ES-I3 (cell line): ENCODE data around the gene ABCF1.
"Not testable (repeated sequence)": the region's sequence is repeated elsewhere in the genome, so short reads cannot be mapped to it uniquely, and the experiment has no call there.

ENCODE experiments used
- H3K36me3 ChIP-seq: 2 replicates; pipeline ENCODE4 v1.6.1; 2013; ENCODE audit warnings: mild to moderate bottlenecking, low read length, control low read depth, moderate library complexity; ENCODE audit not compliant: insufficient read depth
- H3K4me1 ChIP-seq: 2 replicates; pipeline ENCODE4 v1.6.1; 2013; ENCODE audit warnings: mild to moderate bottlenecking, control low read depth, low read length; ENCODE audit not compliant: insufficient read depth
- H3K9ac ChIP-seq: 2 replicates; pipeline ENCODE4 v1.6.1; 2013; ENCODE audit warnings: low read depth, mild to moderate bottlenecking, low read length, moderate library complexity
- H3K9me3 ChIP-seq: 2 replicates; pipeline ENCODE4 v1.6.1; 2013; ENCODE audit warnings: mild to moderate bottlenecking, low read length, moderate library complexity; ENCODE audit not compliant: control insufficient read depth, insufficient read depth

Gene ABCF1

DNA sequence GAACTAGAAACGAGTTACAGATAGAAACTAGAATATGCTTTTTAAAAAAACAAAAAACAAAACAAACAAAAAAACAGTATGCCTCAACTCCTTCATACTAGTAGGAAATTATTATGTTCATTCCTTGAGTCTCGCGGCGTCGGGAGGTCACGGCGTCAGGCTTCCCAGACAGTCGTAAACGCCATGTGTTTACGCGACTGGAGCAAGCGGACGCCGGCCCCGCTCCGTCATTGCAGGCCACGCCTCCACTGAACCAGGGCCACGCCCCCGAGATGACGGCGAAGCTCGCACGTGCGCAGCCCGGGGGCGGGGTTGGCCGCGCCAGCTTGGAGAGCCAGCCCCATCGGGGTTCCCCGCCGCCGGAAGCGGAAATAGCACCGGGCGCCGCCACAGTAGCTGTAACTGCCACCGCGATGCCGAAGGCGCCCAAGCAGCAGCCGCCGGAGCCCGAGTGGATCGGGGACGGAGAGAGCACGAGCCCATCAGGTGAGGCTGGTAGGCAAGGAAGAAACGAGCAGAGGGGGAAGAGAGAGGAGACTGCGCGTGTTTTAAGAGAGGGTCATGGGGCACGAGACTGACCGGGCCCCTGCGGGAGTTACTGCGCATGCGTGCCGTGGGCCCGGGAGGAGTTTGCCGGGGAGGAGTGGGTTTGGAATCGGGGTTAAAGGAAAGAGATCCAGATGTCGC, at the start of gene ABCF1:
TSS of gene ABCF1 (plus strand) at position 368 of the 687 bp plus-strand sequence. CDS start at position 414, 46 bp downstream.
- H3K9me3 ChIP-seq, result no peaks in the 10 kb centered on the region
- H3K4me1 ChIP-seq, result peaks cover 6% of the 10 kb centered on the region
- H3K36me3 ChIP-seq, result peaks cover 8% of the 10 kb centered on the region
- H3K9ac ChIP-seq, result peak within 1 kb of the TSS; percentile 89

- not testable (repeated sequence) for H3K9ac ChIP-seq, H3K9me3 ChIP-seq
These were observed 49.3 kb upstream of the ABCF1 start for GRCh38 chr6:30521952-30522351.

GRCh38 chr6:30526444-30526843, 44.8 kb upstream of the ABCF1 start:
- not testable (repeated sequence) for H3K36me3 ChIP-seq, H3K9me3 ChIP-seq, H3K4me1 ChIP-seq, H3K9ac ChIP-seq

More at GRCh38 chr6:30521952-30522351, 49.3 kb upstream of the ABCF1 start:
- H3K4me1 ChIP-seq, H3K36me3 ChIP-seq: not testable (repeated sequence)

DNA sequence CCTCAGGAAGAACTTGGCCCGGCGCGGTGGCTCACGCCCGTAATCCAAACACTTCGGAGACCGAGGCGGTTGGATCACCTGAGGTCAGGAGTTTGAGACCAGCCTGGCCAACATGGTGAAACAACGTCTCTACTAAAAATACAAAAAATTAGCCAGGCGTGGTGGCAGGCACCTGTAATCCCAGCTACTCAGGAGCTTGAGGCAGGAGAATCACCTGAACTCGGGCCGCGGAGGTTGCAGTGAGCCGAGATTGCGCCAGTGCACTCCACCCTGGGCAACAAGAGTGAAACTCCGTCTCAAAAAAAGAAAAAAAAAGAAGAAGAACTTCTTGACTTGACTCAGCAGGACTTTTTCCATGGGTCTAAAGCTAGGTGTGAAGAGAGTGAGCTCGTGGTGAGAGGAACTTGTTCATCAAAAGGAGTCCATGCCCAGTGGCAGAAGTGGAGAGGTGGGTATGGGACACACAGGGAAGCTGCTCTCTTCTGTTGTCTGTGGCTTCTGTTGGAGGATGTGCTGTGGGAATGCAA, 41.8 kb upstream of the ABCF1 start:
- not testable (repeated sequence) for H3K4me1 ChIP-seq, H3K9ac ChIP-seq, H3K9me3 ChIP-seq, H3K36me3 ChIP-seq

GRCh38 chr6:30530014-30530413, 41.2 kb upstream of the ABCF1 start:
- H3K4me1 ChIP-seq, result no peaks in the 10 kb centered on the region
- no peaks in the 10 kb centered on the region for H3K36me3 ChIP-seq
- H3K9me3 ChIP-seq, result no peaks in the 10 kb centered on the region
- no peak overlapping the region for H3K9ac ChIP-seq

- H3K36me3 ChIP-seq, result no peaks in the 10 kb centered on the region
- H3K9me3 ChIP-seq, result no peaks in the 10 kb centered on the region
- no peaks in the 10 kb centered on the region for H3K4me1 ChIP-seq
- H3K9ac ChIP-seq, result no peak overlapping the region
These were observed 37.6 kb upstream of the ABCF1 start for GRCh38 chr6:30533460-30534294.

GRCh38 chr6:30537931-30538330, 33.3 kb upstream of the ABCF1 start:
- no peaks in the 10 kb centered on the region for H3K9me3 ChIP-seq
- no peaks in the 10 kb centered on the region for H3K36me3 ChIP-seq
- H3K9ac ChIP-seq, result no peak overlapping the region
- H3K4me1 ChIP-seq, result no peaks in the 10 kb centered on the region

DNA sequence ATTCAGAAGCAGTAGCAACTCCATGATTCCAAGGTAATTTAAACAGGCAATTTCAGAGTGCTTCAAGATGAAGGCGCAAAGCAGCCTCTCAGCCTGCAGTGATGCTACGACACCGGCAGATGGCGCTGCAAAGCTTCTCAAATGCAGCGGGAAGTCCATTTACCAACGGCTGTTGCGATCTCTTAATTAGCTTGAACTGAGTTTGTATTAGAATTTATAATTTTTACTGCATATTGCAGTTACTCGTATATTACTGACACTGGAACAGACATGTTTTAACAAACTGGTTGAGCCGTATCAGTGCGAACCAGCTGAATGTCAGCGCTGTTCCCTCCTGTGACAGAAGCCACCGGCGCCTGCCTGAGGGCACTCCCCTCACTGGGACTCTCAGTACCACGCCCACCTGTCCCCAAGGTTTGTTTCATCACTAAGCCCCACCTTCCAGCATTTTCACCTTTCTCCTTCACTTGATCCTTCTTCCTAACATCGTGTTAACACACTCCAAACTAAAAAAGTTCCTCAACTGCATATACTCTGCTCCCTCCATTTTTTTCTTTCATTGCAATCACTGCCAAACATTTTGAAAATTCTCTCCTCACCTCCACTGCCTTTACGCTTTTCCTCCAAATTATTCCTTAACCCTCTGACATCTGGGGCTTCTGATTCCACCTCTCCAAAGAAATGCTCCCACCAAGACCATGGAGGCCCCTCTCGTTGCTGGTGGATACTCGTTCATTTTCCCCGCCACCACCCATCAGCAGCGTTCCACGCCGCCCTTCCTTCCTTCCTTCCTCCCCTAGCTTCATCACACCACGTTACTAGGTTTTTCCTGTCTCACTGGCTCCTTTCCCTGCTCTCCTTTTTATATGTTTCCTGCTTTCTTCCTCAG, 29.5 kb upstream of the ABCF1 start:
- peak overlapping the region; percentile 45; the same call in 1 of the 2 replicates for H3K9ac ChIP-seq

DNA sequence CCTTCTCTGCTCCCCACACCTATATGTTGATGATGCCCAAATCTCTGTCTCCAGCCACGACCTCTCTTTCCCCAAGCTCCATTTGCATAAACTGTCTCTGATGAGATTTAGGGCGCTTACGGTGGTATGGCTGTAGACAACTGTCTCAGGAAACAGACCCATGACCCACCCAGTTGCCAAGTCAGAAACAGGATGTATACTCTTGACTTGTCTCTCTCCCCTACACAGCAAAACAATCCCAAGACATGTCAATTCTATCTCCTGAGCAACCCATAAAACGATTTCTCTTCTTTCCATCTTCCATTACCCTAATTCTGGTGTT, 28.9 kb upstream of the ABCF1 start:
- H3K9me3 ChIP-seq, result no peaks in the 10 kb centered on the region
- peak overlapping the region; percentile 45; the same call in 1 of the 2 replicates for H3K9ac ChIP-seq
- 0 out of 2 replicates have a peak, but pooled peaks cover 3% of the 10 kb centered on the region for H3K4me1 ChIP-seq
- peaks cover 2% of the 10 kb centered on the region; the same call in 1 of the 2 replicates for H3K36me3 ChIP-seq

More for the DNA sequence above, 29.5 kb upstream of the ABCF1 start:
- Histone ChIP-seq H3K9me3 (no peaks in the 10 kb centered on the region), H3K4me1 (0 out of 2 replicates have a peak, but pooled peaks cover 3% of the 10 kb centered on the region), H3K36me3 (no peaks in the 10 kb centered on the region)

DNA sequence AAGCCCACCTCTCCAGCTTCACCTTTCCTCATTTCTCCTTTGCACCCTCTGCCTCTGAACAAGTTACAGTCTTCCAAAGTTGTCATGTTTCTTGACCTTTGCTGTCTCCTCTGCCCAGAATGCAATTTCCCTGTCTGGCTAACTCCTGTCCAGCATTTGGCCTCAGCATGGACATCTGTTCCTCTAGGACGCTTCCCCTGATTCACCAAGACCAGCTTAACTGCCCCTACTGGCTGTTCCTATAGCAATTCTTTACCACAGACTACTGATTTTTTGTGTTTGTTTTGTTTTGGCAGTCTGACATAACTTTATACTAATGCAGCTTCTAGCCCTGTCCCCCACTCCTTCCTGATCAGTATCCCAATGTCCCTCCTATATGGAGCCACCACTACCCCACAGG, 28.3 kb upstream of the ABCF1 start:
- Histone ChIP-seq H3K4me1 (0 out of 2 replicates have a peak, but pooled peaks cover 3% of the 10 kb centered on the region), H3K9ac (no peak overlapping the region), H3K9me3 (no peaks in the 10 kb centered on the region), H3K36me3 (peaks cover 2% of the 10 kb centered on the region; the same call in 1 of the 2 replicates)

DNA sequence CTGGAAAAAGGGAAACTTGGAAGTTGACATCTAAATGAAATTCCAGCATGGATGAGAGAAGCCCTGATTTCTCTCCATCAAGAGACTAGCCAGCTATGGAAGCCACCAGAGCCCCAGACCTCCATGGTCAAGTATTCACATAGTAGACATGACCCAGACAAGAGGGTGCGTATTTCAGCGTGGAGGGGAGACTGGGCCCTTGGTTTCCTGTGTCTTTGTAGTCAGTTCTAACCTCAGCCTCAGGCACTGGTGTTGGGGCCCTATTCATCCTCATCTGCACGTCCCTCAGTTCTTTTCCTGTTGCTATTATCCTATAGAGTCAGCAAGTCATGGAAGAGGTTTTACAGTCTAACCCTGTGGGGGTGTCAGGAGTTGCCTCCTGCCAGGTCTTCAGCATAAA, 27.4 kb upstream of the ABCF1 start:
- Histone ChIP-seq H3K36me3 (peaks cover 8% of the 10 kb centered on the region; the same call in 1 of the 2 replicates), H3K9me3 (no peaks in the 10 kb centered on the region), H3K9ac (no peak overlapping the region), H3K4me1 (0 out of 2 replicates have a peak, but pooled peaks cover 3% of the 10 kb centered on the region)

GRCh38 chr6:30544666-30545272, 26.5 kb upstream of the ABCF1 start:
- no peak overlapping the region for H3K9ac ChIP-seq
- H3K9me3 ChIP-seq, result no peaks in the 10 kb centered on the region
- 0 out of 2 replicates have a peak, but pooled peaks cover 3% of the 10 kb centered on the region for H3K4me1 ChIP-seq
- peaks cover 9% of the 10 kb centered on the region; the same call in 1 of the 2 replicates for H3K36me3 ChIP-seq

- peaks cover 20% of the 10 kb centered on the region; the same call in 1 of the 2 replicates for H3K36me3 ChIP-seq
These were observed 23.8 kb upstream of the ABCF1 start for GRCh38 chr6:30547454-30547853.

More at GRCh38 chr6:30547454-30547853, 23.8 kb upstream of the ABCF1 start:
- Histone ChIP-seq H3K4me1 (0 out of 2 replicates have a peak, but pooled peaks cover 3% of the 10 kb centered on the region), H3K9ac (no peak overlapping the region), H3K9me3 (no peaks in the 10 kb centered on the region)
